Gastrocnemius medialis (tissue), 4 donors: ENCODE results near the gene PNPLA3. TPM values are rescaled to one million over a fixed set of nuclear protein-coding genes. Genes with fewer than 3 reads are reported as not detected.
A peak's percentile ranks its signal among the peaks of the same experiment; 100 is the strongest.

Experiments used
- ATAC-seq, 2 donors: fragments of 150-250 bp; one replicate each; pipeline ENCODE4 v1.9.1; 2016
- DNase-seq, 2 donors: peaks; one replicate each; pipeline ENCODE4 v3.0.0-alpha.2; 2019
- H3K27ac ChIP-seq, 4 donors: fragments of 200-600 bp; sonication (generic); 1 replicate in 1 of 4; 2 replicates in 3 of 4; pipeline ENCODE4 v1.5.1; 2016 to 2018; ENCODE audit warnings: mild to moderate bottlenecking in 2 of 4, moderate library complexity in 1 of 4
- H3K27me3 ChIP-seq, 3 donors: fragments of 200-600 bp; sonication (generic) in 2 of 3; 1 replicate in 1 of 3; 2 replicates in 2 of 3; pipeline versions ENCODE4 v1.5.1 to v1.6.0; 2016 to 2019; ENCODE audit warnings: mild to moderate bottlenecking in 1 of 3, moderate library complexity in 1 of 3
- H3K36me3 ChIP-seq, 2 donors: fragments of 200-600 bp; sonication (generic) in 1 of 2; one replicate each; pipeline ENCODE4 v1.5.1; 2017 to 2018
- H3K4me1 ChIP-seq, 2 donors: fragments of 200-600 bp; sonication (generic) in 1 of 2; one replicate each; pipeline ENCODE4 v1.5.1; 2016 to 2017; ENCODE audit warnings: mild to moderate bottlenecking in 2 of 2
- H3K4me3 ChIP-seq, 4 donors: fragments of 200-600 bp; sonication (generic) in 3 of 4; 1 replicate in 1 of 4; 2 replicates in 3 of 4; pipeline ENCODE4 v1.5.1; 2016 to 2019; ENCODE audit warnings: mild to moderate bottlenecking in 2 of 4
- H3K9me3 ChIP-seq, 3 donors: fragments of 200-600 bp; sonication (generic) in 2 of 3; 1 replicate in 1 of 3; 2 replicates in 2 of 3; pipeline ENCODE4 v1.5.1; 2016 to 2019
- POLR2A ChIP-seq, 2 donors: fragments of 450-650 bp; IDR thresholded peaks; one replicate each; pipeline ENCODE4 v1.6.1; 2017; ENCODE audit warnings: antibody characterized with exemption in 2 of 2, mild to moderate bottlenecking in 2 of 2, moderate library complexity in 2 of 2
- in situ Hi-C, 4 donors: fragments of 200-750 bp; cut with MboI; loops; one replicate each; pipeline versions ENCODE4 v1.15.0 to v1.8.0; 2017; ENCODE audit warnings: low sequenced_read_pairs in 4 of 4
- intact Hi-C: fragments of 100-400 bp; cut with DNase I; formaldehyde crosslinking; loops from one replicate; pipeline ENCODE4 v1.15.1; 2023; ENCODE audit warnings: low total_unique reads
- total RNA-seq, 4 donors: library from RNA; depleted of rRNA; stranded (reverse); fragments of >200 nt; gene quantifications; one replicate each; pipeline versions ENCODE4 v1.1.0 to v1.2.3, GENCODE V29; 2016
- TF ChIP-seq, protein P1 (sequence below), 5 experiments: fragments of 450-650 bp in 3 of 5; fragments of 200-600 bp in 2 of 5; sonication (generic) in 2 of 5; IDR thresholded peaks in 4 of 5; conservative IDR thresholded peaks in 1 of 5; 1 replicate in 4 of 5; 2 replicates in 1 of 5; pipeline ENCODE4 v1.5.1; 2016 to 2019; ENCODE audit warnings: antibody characterized with exemption in 5 of 5, mild to moderate bottlenecking in 3 of 5, moderate library complexity in 3 of 5

Gene PNPLA3
- total RNA-seq, 4 donors from 2014 or later, result 0.58 to 2.3 (median 1.4) TPM; not detected in 1

DNA sequence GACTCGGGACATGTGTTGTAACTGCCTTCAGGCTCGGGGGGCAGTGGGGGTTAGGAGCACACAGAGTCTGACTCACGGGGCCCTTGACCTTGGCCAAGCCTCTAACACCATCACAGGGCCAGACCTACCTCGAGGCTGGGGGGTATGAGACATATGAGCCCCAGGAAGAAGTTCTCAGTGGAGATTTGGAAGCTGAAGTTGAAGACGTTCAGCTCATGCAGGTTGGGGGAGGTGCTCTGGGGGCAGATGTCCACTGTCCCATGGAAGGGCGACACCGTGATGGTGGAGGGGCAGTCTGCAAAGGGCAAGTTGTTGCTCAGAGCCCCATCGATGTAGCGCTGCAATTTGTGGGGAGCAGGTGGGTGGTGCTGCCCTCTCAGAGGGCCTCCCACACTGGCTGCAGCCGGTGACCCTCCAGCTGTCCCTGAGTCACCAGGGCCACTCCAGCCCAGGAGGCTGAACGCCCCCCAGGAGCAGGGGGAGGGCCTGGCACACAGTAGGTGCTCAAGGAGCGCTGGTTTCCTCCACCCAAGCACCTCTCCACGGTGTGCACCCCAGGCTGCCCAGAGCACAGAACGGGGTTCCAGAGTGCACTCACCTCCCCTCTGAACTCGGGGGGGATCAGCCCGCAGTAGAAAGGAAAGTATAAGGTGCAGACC, 34.3 kb upstream of the PNPLA3 start:
- H3K27ac ChIP-seq, result no peak overlapping the region
- no peaks in the 10 kb centered on the region for H3K36me3 ChIP-seq
- DNase-seq (peak in 1 of 2 donors; percentile 3), ATAC-seq (no peak)
- TF ChIP-seq, protein P1, sequence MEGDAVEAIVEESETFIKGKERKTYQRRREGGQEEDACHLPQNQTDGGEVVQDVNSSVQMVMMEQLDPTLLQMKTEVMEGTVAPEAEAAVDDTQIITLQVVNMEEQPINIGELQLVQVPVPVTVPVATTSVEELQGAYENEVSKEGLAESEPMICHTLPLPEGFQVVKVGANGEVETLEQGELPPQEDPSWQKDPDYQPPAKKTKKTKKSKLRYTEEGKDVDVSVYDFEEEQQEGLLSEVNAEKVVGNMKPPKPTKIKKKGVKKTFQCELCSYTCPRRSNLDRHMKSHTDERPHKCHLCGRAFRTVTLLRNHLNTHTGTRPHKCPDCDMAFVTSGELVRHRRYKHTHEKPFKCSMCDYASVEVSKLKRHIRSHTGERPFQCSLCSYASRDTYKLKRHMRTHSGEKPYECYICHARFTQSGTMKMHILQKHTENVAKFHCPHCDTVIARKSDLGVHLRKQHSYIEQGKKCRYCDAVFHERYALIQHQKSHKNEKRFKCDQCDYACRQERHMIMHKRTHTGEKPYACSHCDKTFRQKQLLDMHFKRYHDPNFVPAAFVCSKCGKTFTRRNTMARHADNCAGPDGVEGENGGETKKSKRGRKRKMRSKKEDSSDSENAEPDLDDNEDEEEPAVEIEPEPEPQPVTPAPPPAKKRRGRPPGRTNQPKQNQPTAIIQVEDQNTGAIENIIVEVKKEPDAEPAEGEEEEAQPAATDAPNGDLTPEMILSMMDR (IDR thresholded peaks at IDR 0.05 in 4 of 5, conservative IDR thresholded peaks at IDR 0.05 in 1 of 5), result no peak
- TF ChIP-seq POLR2A (IDR thresholded peaks at IDR 0.05), result no peak
- intact Hi-C loops (loop anchor here (10.0 kb wide), 1 partner anchor 505 kb away; no protein-coding TSS in a partner anchor), in situ Hi-C loops (no loop called here)
- H3K27me3 ChIP-seq, result peaks cover 37 to 62% (median 45%) of the 10 kb centered on the region in 3 donors
- H3K9me3 ChIP-seq, result no peaks in the 10 kb centered on the region
- H3K4me3 ChIP-seq, result no peak overlapping the region
- H3K4me1 ChIP-seq, result no peaks in the 10 kb centered on the region

DNA sequence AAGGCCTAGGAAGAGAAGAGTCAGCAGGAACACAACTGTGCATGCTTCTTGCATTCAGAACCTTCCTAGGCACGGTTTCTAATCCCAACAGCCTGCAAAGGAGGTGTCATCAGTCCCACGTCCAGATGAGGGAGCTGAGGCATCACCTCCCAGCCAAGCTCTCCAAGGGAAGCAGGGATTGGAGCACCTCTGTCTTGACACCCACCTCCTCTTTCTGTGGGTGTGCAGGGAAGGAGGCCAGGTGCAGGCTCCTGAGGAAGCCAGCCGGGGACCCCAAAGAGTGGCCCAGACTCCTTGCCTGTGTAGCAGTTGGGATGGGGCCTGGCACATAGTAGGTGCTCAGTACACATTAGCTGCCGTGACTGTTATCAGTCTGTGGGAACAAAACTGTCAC, 33.7 kb upstream of the PNPLA3 start:
- Histone ChIP-seq H3K4me3 (no peak overlapping the region), H3K27me3 (peaks cover 37 to 62% (median 45%) of the 10 kb centered on the region in 3 donors), H3K9me3 (no peaks in the 10 kb centered on the region), H3K4me1 (no peaks in the 10 kb centered on the region), H3K36me3 (no peaks in the 10 kb centered on the region), H3K27ac (no peak overlapping the region)
- no peak for DNase-seq
- intact Hi-C loops (loop anchor here (10.0 kb wide), 1 partner anchor 505 kb away; no protein-coding TSS in a partner anchor), in situ Hi-C loops (no loop called here)
- TF ChIP-seq, protein P1 (IDR thresholded peaks at IDR 0.05 in 4 of 5, conservative IDR thresholded peaks at IDR 0.05 in 1 of 5), result no peak
- TF ChIP-seq POLR2A (IDR thresholded peaks at IDR 0.05), result no peak
- no peak for ATAC-seq

DNA sequence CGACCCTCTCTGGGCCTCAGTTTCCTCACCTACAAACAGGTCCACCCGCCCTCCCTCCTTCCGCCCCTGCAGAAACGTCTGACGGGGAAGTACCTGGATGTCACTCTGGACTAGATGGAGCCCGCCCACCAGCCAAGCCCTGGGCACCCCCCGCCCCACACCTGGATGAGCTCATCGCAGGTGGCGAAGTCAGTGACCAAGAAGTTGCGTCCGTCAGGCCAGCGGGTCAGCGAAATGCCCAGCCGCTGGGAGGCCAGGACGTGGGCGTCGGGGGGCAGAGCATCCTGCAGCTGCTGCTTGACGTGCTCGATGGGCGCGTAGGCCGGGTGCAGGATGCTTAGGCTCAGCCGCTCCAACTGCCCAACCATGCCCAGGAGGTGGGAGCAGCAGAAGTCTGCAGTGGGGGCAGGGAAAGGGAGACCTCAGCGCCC, 32.7 kb upstream of the PNPLA3 start:
- no peak overlapping the region for H3K4me3 ChIP-seq
- H3K4me1 ChIP-seq, result no peaks in the 10 kb centered on the region
- TF ChIP-seq, protein P1 (IDR thresholded peaks at IDR 0.05 in 4 of 5, conservative IDR thresholded peaks at IDR 0.05 in 1 of 5), result no peak
- no peak for TF ChIP-seq POLR2A (IDR thresholded peaks at IDR 0.05)
- in situ Hi-C loops, result no loop called here
- H3K9me3 ChIP-seq, result no peaks in the 10 kb centered on the region
- intact Hi-C loops, result no loop called here
- no peak for ATAC-seq
- H3K27ac ChIP-seq, result no peak overlapping the region
- no peaks in the 10 kb centered on the region for H3K36me3 ChIP-seq
- DNase-seq, result no peak
- peaks cover 37 to 62% (median 41%) of the 10 kb centered on the region in 3 donors for H3K27me3 ChIP-seq

DNA sequence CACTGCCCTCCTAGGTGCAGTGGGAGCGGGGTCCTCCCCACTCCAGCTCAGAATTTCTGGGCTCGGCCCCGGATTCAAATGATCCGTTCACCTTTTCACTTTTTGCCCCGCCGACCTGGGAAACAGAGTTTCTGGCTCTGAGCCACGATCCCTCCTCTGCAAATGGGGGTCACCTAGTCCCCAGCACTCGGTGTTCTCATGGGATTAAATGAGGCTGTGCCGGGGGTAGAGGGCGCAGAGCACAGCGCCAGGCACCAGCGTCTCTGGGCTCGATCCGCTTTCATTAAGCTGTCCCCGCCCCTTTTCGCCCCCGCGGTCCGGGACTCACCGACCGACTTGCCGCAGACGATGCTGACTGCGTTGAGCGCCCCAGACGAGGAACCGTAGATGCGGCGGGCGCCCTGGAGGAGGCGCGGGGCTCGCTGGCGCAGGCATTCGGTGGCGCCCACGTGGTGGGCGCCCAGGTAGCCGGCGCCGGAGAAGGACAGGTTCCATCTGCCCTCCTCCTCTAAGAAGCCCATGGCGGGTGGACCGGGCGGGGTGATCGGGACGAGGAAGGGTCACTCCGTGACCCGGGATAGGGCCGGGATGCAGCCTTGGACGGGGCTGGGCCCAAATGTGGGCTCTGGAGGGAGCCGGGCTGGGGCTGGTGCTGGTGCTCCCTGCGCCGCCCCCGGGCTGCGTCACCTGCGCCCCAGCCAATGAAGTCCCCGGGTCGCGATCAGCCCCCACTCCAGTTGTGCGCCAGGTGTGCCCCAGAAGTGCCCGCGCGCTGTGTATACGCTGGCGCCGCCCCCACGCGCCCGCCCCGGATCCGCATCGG, 32.0 kb upstream of the PNPLA3 start, which contains the start of gene PNPLA5:
PNPLA5 (minus strand) TSS at position 654 of the 823 bp plus-strand sequence; CDS start at position 521, 133 bp downstream.
- Histone ChIP-seq H3K27ac (no peak within 1 kb of the TSS), H3K9me3 (no peaks in the 10 kb centered on the region), H3K4me1 (no peaks in the 10 kb centered on the region), H3K36me3 (no peaks in the 10 kb centered on the region), H3K4me3 (no peak within 1 kb of the TSS), H3K27me3 (peaks cover 37 to 62% (median 40%) of the 10 kb centered on the region in 3 donors)
- TF ChIP-seq POLR2A (IDR thresholded peaks at IDR 0.05), result no peak
- TF ChIP-seq, protein P1 (IDR thresholded peaks at IDR 0.05 in 4 of 5, conservative IDR thresholded peaks at IDR 0.05 in 1 of 5), result no peak
- ATAC-seq (no peak), DNase-seq (no peak)
- in situ Hi-C loops (no loop called here), intact Hi-C loops (no loop called here)
